ENCODE measurements around the gene FUS.

Gene FUS

DNA sequence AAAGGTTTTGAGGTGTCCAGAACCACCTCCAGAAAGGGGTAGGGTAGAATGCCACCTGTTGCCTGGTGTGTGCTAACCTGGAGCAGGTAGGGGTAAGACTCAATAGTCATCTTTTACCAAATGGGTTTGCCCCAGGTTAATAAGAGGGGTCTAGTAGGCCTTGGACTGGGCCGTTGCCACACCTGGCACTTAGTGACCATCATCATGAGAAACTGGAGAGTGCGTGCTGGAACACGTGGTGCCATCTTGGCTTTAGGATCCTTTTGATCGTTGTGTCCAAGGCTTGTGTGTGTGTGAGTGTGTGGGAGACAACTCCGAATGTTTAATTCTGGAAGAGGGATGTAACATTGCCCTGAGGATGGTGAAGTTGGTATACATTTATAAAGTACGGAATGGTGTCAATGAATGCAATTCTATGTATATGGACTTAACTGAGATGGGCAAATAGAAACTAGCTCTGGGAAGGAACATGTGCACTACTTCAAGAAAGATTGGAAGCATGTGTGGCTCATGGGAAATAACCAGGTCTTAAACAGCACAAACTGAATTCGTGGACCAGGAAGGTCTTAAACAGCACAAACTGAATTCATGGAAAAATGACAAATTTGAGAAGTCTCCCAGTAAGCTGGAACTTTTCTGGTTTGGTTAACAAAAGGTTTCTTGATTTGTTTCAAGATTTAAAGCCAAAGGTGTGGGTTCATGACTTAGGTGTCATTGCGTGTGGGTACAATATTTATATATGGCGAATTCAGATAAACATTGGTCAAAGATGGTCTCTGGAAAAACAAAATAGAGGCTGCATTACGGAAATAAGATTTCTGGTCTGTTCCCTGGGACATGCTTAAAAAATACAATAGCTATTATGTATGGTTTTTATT is 7.2 kb downstream of the FUS start:
- TF ChIP-seq, protein P1, sequence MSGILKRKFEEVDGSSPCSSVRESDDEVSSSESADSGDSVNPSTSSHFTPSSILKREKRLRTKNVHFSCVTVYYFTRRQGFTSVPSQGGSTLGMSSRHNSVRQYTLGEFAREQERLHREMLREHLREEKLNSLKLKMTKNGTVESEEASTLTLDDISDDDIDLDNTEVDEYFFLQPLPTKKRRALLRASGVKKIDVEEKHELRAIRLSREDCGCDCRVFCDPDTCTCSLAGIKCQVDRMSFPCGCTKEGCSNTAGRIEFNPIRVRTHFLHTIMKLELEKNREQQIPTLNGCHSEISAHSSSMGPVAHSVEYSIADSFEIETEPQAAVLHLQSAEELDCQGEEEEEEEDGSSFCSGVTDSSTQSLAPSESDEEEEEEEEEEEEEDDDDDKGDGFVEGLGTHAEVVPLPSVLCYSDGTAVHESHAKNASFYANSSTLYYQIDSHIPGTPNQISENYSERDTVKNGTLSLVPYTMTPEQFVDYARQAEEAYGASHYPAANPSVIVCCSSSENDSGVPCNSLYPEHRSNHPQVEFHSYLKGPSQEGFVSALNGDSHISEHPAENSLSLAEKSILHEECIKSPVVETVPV (CRISPR knock-in tag; IDR thresholded peaks at IDR 0.05): no peak
- TF ChIP-seq, protein P2, sequence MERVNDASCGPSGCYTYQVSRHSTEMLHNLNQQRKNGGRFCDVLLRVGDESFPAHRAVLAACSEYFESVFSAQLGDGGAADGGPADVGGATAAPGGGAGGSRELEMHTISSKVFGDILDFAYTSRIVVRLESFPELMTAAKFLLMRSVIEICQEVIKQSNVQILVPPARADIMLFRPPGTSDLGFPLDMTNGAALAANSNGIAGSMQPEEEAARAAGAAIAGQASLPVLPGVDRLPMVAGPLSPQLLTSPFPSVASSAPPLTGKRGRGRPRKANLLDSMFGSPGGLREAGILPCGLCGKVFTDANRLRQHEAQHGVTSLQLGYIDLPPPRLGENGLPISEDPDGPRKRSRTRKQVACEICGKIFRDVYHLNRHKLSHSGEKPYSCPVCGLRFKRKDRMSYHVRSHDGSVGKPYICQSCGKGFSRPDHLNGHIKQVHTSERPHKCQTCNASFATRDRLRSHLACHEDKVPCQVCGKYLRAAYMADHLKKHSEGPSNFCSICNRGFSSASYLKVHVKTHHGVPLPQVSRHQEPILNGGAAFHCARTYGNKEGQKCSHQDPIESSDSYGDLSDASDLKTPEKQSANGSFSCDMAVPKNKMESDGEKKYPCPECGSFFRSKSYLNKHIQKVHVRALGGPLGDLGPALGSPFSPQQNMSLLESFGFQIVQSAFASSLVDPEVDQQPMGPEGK (CRISPR knock-in tag; IDR thresholded peaks at IDR 0.05; ENCODE audit: borderline replicate concordance): no peak
- TF ChIP-seq PPARA (CRISPR knock-in tag; IDR thresholded peaks at IDR 0.05; ENCODE audit: borderline replicate concordance) (no peak), ZNF565 (CRISPR knock-in tag; conservative IDR thresholded peaks at IDR 0.05; ENCODE audit: low read depth) (no peak), ISL1 (CRISPR knock-in tag; IDR thresholded peaks at IDR 0.05) (no peak)
- TF ChIP-seq, protein P3, sequence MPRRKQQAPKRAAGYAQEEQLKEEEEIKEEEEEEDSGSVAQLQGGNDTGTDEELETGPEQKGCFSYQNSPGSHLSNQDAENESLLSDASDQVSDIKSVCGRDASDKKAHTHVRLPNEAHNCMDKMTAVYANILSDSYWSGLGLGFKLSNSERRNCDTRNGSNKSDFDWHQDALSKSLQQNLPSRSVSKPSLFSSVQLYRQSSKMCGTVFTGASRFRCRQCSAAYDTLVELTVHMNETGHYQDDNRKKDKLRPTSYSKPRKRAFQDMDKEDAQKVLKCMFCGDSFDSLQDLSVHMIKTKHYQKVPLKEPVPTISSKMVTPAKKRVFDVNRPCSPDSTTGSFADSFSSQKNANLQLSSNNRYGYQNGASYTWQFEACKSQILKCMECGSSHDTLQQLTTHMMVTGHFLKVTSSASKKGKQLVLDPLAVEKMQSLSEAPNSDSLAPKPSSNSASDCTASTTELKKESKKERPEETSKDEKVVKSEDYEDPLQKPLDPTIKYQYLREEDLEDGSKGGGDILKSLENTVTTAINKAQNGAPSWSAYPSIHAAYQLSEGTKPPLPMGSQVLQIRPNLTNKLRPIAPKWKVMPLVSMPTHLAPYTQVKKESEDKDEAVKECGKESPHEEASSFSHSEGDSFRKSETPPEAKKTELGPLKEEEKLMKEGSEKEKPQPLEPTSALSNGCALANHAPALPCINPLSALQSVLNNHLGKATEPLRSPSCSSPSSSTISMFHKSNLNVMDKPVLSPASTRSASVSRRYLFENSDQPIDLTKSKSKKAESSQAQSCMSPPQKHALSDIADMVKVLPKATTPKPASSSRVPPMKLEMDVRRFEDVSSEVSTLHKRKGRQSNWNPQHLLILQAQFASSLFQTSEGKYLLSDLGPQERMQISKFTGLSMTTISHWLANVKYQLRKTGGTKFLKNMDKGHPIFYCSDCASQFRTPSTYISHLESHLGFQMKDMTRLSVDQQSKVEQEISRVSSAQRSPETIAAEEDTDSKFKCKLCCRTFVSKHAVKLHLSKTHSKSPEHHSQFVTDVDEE (CRISPR knock-in tag; IDR thresholded peaks at IDR 0.05): no peak

DNA sequence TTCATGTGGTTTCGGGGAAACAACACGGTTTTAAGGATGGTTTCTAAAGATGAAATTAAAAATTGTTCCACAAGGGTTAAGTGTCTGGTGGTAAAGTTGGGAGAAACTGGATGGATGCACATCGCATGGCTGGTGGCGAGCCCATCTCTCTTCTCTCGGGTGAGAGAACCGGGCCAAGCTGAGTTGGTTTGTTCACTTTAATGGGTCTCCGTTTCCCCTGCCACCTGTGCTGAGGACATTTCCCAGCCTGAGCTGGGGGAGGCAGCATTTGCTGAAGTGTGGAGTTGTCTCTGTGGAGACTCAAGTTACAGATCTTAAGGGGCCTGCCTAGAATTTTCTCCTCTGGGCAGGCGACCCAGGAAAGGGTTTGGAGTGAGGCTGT is 7.9 kb downstream of the FUS start:
- ATAC-seq: no peak
- TF ChIP-seq TCF4 (CRISPR knock-in tag; IDR thresholded peaks at IDR 0.05; ENCODE audit: borderline replicate concordance) (no peak), OSR1 (CRISPR knock-in tag; IDR thresholded peaks at IDR 0.05) (no peak), BACH2 (CRISPR knock-in tag; IDR thresholded peaks at IDR 0.05; ENCODE audit: borderline replicate concordance) (no peak), ZNF565 (CRISPR knock-in tag; conservative IDR thresholded peaks at IDR 0.05; ENCODE audit: low read depth) (no peak)
- TF ChIP-seq, protein P3 (CRISPR knock-in tag; IDR thresholded peaks at IDR 0.05): no peak
- TF ChIP-seq, protein P2 (CRISPR knock-in tag; IDR thresholded peaks at IDR 0.05; ENCODE audit: borderline replicate concordance): no peak

More for the DNA sequence above, 7.2 kb downstream of the FUS start:
- ATAC-seq: no peak

DNA sequence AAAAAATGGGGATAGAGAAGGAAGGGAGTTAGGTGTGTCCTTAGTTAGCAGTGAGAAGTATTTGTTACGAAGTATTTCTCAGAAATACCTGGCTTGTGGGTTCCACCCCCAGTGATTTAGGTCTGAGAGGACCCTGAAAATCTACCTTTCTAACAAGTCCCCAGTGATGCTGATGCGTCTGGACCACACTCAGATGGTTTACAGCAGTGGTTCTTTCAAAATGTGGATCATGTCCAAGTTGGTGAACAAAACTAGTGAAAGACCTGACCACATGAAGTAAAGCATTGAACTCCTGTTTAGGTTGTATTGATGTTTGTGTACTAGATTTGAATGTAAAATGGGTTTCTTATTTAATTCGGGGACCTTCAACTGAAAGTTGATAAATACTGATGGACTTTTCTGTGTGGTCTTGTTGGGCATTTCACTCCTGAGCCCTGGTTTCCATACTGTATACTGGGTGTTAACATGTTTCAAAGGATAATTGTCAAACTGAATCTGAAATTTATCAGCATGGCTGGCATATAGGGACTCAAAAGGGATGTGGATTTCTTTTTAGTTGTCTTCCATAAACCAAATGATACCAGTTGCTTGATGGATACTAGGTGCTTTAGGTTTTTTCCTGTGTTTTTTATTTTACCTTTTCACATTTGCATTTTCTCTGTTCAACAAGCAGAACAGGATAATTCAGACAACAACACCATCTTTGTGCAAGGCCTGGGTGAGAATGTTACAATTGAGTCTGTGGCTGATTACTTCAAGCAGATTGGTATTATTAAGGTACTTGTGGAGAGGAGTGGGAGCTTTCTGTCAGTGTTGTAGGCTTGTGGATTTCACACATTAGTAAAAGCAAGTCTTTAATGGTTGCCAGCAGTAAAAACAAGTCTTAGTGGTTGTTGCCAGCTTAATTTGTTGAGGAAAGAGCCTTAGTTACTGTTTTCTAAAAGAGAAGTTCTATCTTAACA is 8.8 kb downstream of the FUS start:
- no peak for ATAC-seq
- TF ChIP-seq TCF4 (CRISPR knock-in tag; IDR thresholded peaks at IDR 0.05; ENCODE audit: borderline replicate concordance) (no peak), ZNF8 (CRISPR knock-in tag; IDR thresholded peaks at IDR 0.05) (no peak), ZC3H10 (CRISPR knock-in tag; IDR thresholded peaks at IDR 0.05) (no peak), OSR1 (CRISPR knock-in tag; IDR thresholded peaks at IDR 0.05) (no peak), TOX (CRISPR knock-in tag; IDR thresholded peaks at IDR 0.05; ENCODE audit: borderline replicate concordance) (no peak), ARNTL (CRISPR knock-in tag; IDR thresholded peaks at IDR 0.05; ENCODE audit: borderline replicate concordance, low read depth) (no peak), CSDC2 (CRISPR knock-in tag; IDR thresholded peaks at IDR 0.05) (no peak)
- TF ChIP-seq, protein P4, sequence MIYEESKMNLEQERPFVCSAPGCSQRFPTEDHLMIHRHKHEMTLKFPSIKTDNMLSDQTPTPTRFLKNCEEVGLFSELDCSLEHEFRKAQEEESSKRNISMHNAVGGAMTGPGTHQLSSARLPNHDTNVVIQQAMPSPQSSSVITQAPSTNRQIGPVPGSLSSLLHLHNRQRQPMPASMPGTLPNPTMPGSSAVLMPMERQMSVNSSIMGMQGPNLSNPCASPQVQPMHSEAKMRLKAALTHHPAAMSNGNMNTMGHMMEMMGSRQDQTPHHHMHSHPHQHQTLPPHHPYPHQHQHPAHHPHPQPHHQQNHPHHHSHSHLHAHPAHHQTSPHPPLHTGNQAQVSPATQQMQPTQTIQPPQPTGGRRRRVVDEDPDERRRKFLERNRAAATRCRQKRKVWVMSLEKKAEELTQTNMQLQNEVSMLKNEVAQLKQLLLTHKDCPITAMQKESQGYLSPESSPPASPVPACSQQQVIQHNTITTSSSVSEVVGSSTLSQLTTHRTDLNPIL (CRISPR knock-in tag; IDR thresholded peaks at IDR 0.05; ENCODE audit: low read depth): no peak
- TF ChIP-seq, protein P3 (CRISPR knock-in tag; IDR thresholded peaks at IDR 0.05): no peak
- TF ChIP-seq, protein P1 (CRISPR knock-in tag; IDR thresholded peaks at IDR 0.05): no peak
